Thoracic aorta (tissue), 2 donors: ENCODE data around the gene APOL5. TPM values are rescaled to one million over a fixed set of nuclear protein-coding genes. Genes with fewer than 3 reads are reported as not detected.

Experiments used
- ATAC-seq: fragments of 150-250 bp; one replicate; pipeline ENCODE4 v1.8.0; 2017; ENCODE audit warnings: low read depth; ENCODE audit not compliant: insufficient number of reproducible peaks, low FRiP score
- DNase-seq: peaks from one replicate; pipeline ENCODE4 v3.0.0-alpha.2; 2020; ENCODE audit warnings: low spot score
- H3K27ac ChIP-seq, 2 donors: fragments of 200-600 bp; sonication (generic); 1 replicate in 1 of 2; 2 replicates in 1 of 2; pipeline ENCODE4 v1.5.1; 2016; ENCODE audit warnings: mild to moderate bottlenecking in 2 of 2, moderate library complexity in 2 of 2
- H3K27me3 ChIP-seq: fragments of 200-600 bp; sonication (generic); replicated peaks from 2 replicates; pipeline ENCODE4 v1.6.0; 2016; ENCODE audit warnings: mild to moderate bottlenecking; ENCODE audit not compliant: insufficient read depth
- H3K36me3 ChIP-seq: fragments of 200-600 bp; sonication (generic); one replicate; pipeline ENCODE4 v1.5.1; 2016
- H3K4me1 ChIP-seq, 2 donors: fragments of 200-600 bp; sonication (generic); 1 replicate in 1 of 2; 2 replicates in 1 of 2; pipeline versions ENCODE4 v1.5.1 to v1.6.0; 2016; ENCODE audit warnings: low read depth in 2 of 2, mild to moderate bottlenecking in 1 of 2; ENCODE audit not compliant: control insufficient read depth in 1 of 2
- H3K4me3 ChIP-seq: fragments of 200-600 bp; sonication (generic); 2 replicates; pipeline ENCODE4 v1.5.1; 2016; ENCODE audit warnings: mild to moderate bottlenecking
- H3K9me3 ChIP-seq: fragments of 200-600 bp; sonication (generic); 2 replicates; pipeline ENCODE4 v1.5.1; 2016
- total RNA-seq, 2 donors: library from RNA; depleted of rRNA; stranded (reverse); fragments of >200 nt; gene quantifications; one replicate each; pipeline versions ENCODE4 v1.1.0 to v1.2.3, GENCODE V29; 2016
- TF ChIP-seq, protein P1 (sequence below): fragments of 200-600 bp; sonication (generic); IDR thresholded peaks from one replicate; pipeline ENCODE4 v1.5.1; 2019; ENCODE audit warnings: antibody characterized with exemption

The APOL5 gene
- total RNA-seq, 2 donors from 2014 or later: not detected

DNA sequence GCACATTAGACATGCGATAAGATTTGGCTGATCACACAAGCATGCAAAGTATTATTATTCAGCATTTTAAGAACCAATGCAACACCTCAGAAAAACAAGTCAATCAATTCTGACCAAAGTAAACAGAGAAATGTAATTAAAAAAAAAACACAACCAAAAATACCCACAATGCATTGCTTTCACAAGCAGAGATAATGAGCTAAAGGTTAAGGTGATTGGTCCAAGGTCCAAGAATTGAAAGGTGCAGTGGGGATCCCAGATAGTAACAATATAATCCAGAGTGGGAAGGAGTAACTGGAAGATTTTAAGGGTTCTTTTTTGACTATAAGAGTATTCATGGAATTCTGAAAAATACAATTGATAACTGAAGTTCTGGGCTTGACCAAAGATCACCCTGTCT, 39.0 kb downstream of the APOL5 start:
- Histone ChIP-seq H3K36me3 (no peaks in the 10 kb centered on the region), H3K27ac (no peak overlapping the region), H3K4me1 (no peaks in the 10 kb centered on the region), H3K4me3 (no peak overlapping the region), H3K9me3 (no peaks in the 10 kb centered on the region), H3K27me3 (no peaks in the 10 kb centered on the region)
- no peak for ATAC-seq
- TF ChIP-seq, protein P1, sequence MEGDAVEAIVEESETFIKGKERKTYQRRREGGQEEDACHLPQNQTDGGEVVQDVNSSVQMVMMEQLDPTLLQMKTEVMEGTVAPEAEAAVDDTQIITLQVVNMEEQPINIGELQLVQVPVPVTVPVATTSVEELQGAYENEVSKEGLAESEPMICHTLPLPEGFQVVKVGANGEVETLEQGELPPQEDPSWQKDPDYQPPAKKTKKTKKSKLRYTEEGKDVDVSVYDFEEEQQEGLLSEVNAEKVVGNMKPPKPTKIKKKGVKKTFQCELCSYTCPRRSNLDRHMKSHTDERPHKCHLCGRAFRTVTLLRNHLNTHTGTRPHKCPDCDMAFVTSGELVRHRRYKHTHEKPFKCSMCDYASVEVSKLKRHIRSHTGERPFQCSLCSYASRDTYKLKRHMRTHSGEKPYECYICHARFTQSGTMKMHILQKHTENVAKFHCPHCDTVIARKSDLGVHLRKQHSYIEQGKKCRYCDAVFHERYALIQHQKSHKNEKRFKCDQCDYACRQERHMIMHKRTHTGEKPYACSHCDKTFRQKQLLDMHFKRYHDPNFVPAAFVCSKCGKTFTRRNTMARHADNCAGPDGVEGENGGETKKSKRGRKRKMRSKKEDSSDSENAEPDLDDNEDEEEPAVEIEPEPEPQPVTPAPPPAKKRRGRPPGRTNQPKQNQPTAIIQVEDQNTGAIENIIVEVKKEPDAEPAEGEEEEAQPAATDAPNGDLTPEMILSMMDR: no peak
- DNase-seq: no peak

DNA sequence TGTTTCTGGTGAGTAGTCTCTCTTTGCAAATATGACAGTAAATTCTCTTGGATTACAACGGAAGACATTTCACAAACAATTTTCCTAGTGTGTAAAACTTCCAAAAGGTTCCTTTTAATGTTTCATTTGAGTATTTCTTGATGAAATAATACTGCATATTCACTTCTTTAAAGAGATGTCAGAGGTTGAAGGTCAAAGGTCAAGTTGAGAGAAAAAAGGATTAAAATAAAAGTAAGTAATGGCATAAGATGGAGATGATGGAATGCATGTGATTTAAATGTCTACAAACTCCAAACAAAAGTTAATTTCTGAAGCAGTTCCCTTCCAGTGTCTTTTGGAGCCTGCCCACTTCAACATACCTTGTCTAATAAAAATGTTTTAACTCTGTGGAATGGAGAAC, 40.7 kb downstream of the APOL5 start:
- H3K36me3 ChIP-seq: no peaks in the 10 kb centered on the region
- TF ChIP-seq, protein P1: no peak

DNA sequence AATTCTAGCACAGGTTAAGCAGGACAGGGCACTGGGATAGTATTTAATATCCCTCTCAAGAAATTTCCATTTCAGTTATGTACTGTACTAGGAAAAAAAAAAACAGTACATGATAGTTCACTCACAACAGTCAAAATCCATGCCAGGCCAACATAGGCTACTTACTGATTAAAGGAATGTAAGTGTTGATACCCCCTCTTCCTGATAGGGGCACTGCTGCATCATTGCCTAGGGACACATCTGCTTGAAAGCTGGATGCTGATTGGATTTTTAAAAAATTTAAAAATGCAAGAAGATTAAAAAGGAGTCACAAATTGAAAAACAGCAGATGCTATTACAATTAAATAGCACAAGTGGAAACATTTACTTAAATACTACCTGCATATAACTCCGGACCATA, 43.4 kb downstream of the APOL5 start:
- Histone ChIP-seq H3K27me3 (no peaks in the 10 kb centered on the region), H3K4me3 (no peak overlapping the region), H3K9me3 (no peaks in the 10 kb centered on the region), H3K27ac (no peak overlapping the region), H3K36me3 (no peaks in the 10 kb centered on the region), H3K4me1 (no peaks in the 10 kb centered on the region)
- TF ChIP-seq, protein P1: no peak
- no peak for ATAC-seq
- DNase-seq: no peak

More for the DNA sequence above, 40.7 kb downstream of the APOL5 start:
- Histone ChIP-seq H3K27ac (no peak overlapping the region), H3K4me1 (no peaks in the 10 kb centered on the region), H3K27me3 (no peaks in the 10 kb centered on the region), H3K9me3 (no peaks in the 10 kb centered on the region), H3K4me3 (no peak overlapping the region)
- no peak for ATAC-seq
- no peak for DNase-seq

DNA sequence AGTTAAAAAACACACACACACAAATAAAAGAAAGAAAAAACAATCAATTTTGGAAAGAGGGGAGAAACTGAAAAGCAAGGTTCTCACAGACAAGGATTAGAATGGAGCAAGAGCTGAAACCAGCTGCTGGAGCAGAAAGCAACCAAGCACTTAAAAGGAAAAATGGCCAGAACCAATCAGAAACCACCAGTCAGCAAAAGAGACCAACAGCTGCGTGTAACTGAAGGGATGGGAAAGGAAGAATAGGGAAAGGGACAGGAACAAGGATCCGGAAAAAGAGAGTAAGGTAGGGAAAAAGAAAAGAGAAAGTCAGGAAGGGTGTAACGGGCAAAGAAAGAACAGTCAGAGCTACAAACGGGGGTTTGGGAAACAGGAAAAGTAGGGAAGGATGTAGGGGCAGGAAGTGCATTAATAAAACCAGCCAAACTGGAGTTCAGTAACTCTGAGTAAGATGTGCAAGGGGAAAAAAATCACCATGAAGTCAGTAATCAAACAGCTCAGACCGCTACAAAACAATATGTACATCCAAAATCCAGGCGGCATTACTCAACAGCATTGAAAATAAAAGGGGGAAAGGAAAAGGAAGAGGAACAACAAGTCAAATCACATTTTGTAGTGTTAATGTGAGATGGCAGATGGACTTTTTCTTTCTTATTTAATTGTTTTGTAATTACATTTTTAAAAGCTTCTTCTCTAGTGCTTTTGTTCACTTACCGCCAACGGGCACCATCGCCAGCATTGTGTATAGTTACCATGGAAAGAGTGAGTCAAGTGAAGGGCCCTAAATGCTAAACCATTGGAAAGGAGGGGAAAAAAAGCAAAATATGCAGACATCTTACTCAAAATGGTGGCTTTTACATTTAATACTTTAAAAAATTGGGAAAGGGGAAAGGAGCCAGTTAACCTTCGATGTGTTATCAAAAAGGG, 49.2 kb downstream of the APOL5 start:
- H3K27me3 ChIP-seq: no peaks in the 10 kb centered on the region
- DNase-seq (no peak), ATAC-seq (no peak)
- peak overlapping the region; percentile 32 for H3K4me3 ChIP-seq
- H3K36me3 ChIP-seq: peaks cover 6% of the 10 kb centered on the region
- TF ChIP-seq, protein P1: no peak
- no peaks in the 10 kb centered on the region for H3K4me1 ChIP-seq
- H3K9me3 ChIP-seq: no peaks in the 10 kb centered on the region
- peak overlapping the region; percentile 10 to 19 for H3K27ac ChIP-seq

DNA sequence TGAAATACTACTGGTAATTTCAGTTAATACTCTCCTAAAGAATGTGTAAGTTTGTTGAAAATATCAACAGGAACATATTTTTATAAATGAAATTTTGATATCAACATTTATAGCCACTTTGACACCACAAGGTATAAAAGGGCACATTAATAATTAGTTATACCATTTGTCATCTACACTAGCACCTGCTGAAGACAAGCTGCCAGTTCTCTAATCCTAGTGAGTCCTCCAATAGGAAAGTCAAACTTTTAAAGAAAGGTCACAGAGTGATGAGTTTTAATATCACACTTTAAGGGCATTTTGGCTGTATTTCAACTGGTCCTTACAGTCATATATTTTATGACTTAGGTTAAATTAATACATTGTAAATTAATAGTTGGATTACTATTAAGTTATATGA, 52.3 kb downstream of the APOL5 start:
- ATAC-seq: no peak
- Histone ChIP-seq H3K36me3 (peaks cover 6% of the 10 kb centered on the region), H3K4me3 (no peak overlapping the region), H3K4me1 (peaks cover 0 to 2% of the 10 kb centered on the region in 2 donors), H3K27me3 (no peaks in the 10 kb centered on the region), H3K27ac (no peak overlapping the region), H3K9me3 (no peaks in the 10 kb centered on the region)
- no peak for DNase-seq
- TF ChIP-seq, protein P1: no peak
